Testis (tissue), 2 donors: ENCODE results near the gene AP2M1.

Experiments used
- CTCF ChIP-seq, 3 experiments: fragments of 450-650 bp in 2 of 3; fragments of 200-600 bp in 1 of 3; sonication (generic) in 1 of 3; IDR thresholded peaks; one replicate each; pipeline ENCODE4 v1.5.1; 2016 to 2019; ENCODE audit warnings: antibody characterized with exemption in 3 of 3, mild to moderate bottlenecking in 2 of 3, moderate library complexity in 1 of 3
- POLR2A ChIP-seq: fragments of 450-650 bp; IDR thresholded peaks from one replicate; pipeline ENCODE4 v1.6.1; 2017; ENCODE audit warnings: antibody characterized with exemption, mild to moderate bottlenecking, moderate library complexity

GRCh38 chr3:184233127-184233843 lies 58.6 kb downstream of the AP2M1 start:
- no peak for TF ChIP-seq CTCF (IDR thresholded peaks at IDR 0.05)
- no peak for TF ChIP-seq POLR2A
